ENCODE results near the gene RBCK1. TPM values are rescaled to one million over a fixed set of nuclear protein-coding genes. Genes with fewer than 3 reads are reported as not detected.

The RBCK1 gene
- total and polyA plus RNA-seq, 4 donors, result 58.3 to 108 (median 98.7) TPM

GRCh38 chr20:432677-433299 lies 24.7 kb downstream of the RBCK1 start:
- H3K9ac ChIP-seq (ENCODE audit: insufficient read depth in 1 of 2, low read length in 2 of 2), result no peak overlapping the region
- no peak overlapping the region for H3K27ac ChIP-seq (ENCODE audit: low read depth in 1 of 2, low read length in 1 of 2)
- H3K36me3 ChIP-seq (ENCODE audit: control insufficient read depth in 4 of 4, insufficient read depth in 4 of 4, low read length in 4 of 4), result peaks cover 10 to 52% (median 39%) of the 10 kb centered on the region in 4 donors
- H3K4me1 ChIP-seq (ENCODE audit: control insufficient read depth in 5 of 5, insufficient read depth in 5 of 5, low read length in 5 of 5), result peaks cover 0 to 2% (median 0%) of the 10 kb centered on the region in 5 donors
- no peaks in the 10 kb centered on the region for H3K9me3 ChIP-seq (ENCODE audit: control insufficient read depth in 4 of 4, insufficient read depth in 3 of 4, low read length in 3 of 4)
- WGBS, 2 donors, result 90 to 93% methylated on average over 11 of the region's 11 CpGs
- H3K4me3 ChIP-seq, result no peak overlapping the region
- H3K27me3 ChIP-seq (ENCODE audit: control insufficient read depth in 3 of 3, insufficient read depth in 3 of 3, low read length in 2 of 3), result no peaks in the 10 kb centered on the region
- no peak for DNase-seq
- no peak for TF ChIP-seq CTCF (IDR thresholded peaks at IDR 0.05; ENCODE audit: control extremely low read depth, extremely low read depth)
- no peak for ATAC-seq (ENCODE audit: insufficient read depth, low FRiP score)

GRCh38 chr20:433300-433975 lies 25.3 kb downstream of the RBCK1 start:
- no peaks in the 10 kb centered on the region for H3K9me3 ChIP-seq (ENCODE audit: control insufficient read depth in 4 of 4, insufficient read depth in 3 of 4, low read length in 3 of 4)
- ATAC-seq (ENCODE audit: insufficient read depth, low FRiP score), result no peak
- WGBS, 2 donors, result 76 to 79% methylated on average over 12 of the region's 12 CpGs
- H3K4me3 ChIP-seq, result no peak overlapping the region
- no peaks in the 10 kb centered on the region for H3K27me3 ChIP-seq (ENCODE audit: control insufficient read depth in 3 of 3, insufficient read depth in 3 of 3, low read length in 2 of 3)
- peaks cover 0 to 2% (median 0%) of the 10 kb centered on the region in 5 donors for H3K4me1 ChIP-seq (ENCODE audit: control insufficient read depth in 5 of 5, insufficient read depth in 5 of 5, low read length in 5 of 5)
- no peak for DNase-seq
- no peak for TF ChIP-seq CTCF (IDR thresholded peaks at IDR 0.05; ENCODE audit: control extremely low read depth, extremely low read depth)
- no peak overlapping the region for H3K27ac ChIP-seq (ENCODE audit: low read depth in 1 of 2, low read length in 1 of 2)
- no peak overlapping the region for H3K9ac ChIP-seq (ENCODE audit: insufficient read depth in 1 of 2, low read length in 2 of 2)
- H3K36me3 ChIP-seq (ENCODE audit: control insufficient read depth in 4 of 4, insufficient read depth in 4 of 4, low read length in 4 of 4), result peaks cover 10 to 50% (median 42%) of the 10 kb centered on the region in 4 donors

GRCh38 chr20:434221-434620 lies 26.1 kb downstream of the RBCK1 start:
- Histone ChIP-seq H3K9me3 (ENCODE audit: control insufficient read depth in 4 of 4, insufficient read depth in 3 of 4, low read length in 3 of 4) (no peaks in the 10 kb centered on the region), H3K4me1 (ENCODE audit: control insufficient read depth in 5 of 5, insufficient read depth in 5 of 5, low read length in 5 of 5) (peaks cover 0 to 6% (median 0%) of the 10 kb centered on the region in 5 donors), H3K36me3 (ENCODE audit: control insufficient read depth in 4 of 4, insufficient read depth in 4 of 4, low read length in 4 of 4) (peaks cover 8 to 52% (median 47%) of the 10 kb centered on the region in 4 donors), H3K4me3 (no peak overlapping the region), H3K27me3 (ENCODE audit: control insufficient read depth in 3 of 3, insufficient read depth in 3 of 3, low read length in 2 of 3) (no peaks in the 10 kb centered on the region), H3K9ac (ENCODE audit: insufficient read depth in 1 of 2, low read length in 2 of 2) (no peak overlapping the region), H3K27ac (ENCODE audit: low read depth in 1 of 2, low read length in 1 of 2) (no peak overlapping the region)
- ATAC-seq (ENCODE audit: insufficient read depth, low FRiP score) (no peak), DNase-seq (no peak)
- no peak for TF ChIP-seq CTCF (IDR thresholded peaks at IDR 0.05; ENCODE audit: control extremely low read depth, extremely low read depth)
- 85 to 92% methylated on average over 10 to 11 of the region's 11 CpGs for WGBS, 2 donors

Data from lung (tissue), 12 donors.